ENCODE results near the gene PITPNC1. TPM values are rescaled to one million over a fixed set of nuclear protein-coding genes. Genes with fewer than 3 reads are reported as not detected.
A peak's percentile ranks its signal among the peaks of the same experiment; 100 is the strongest.

PITPNC1 gene
- total RNA-seq, 4 donors from 2014 or later = 14.1 to 35.5 (median 31.8) TPM

DNA sequence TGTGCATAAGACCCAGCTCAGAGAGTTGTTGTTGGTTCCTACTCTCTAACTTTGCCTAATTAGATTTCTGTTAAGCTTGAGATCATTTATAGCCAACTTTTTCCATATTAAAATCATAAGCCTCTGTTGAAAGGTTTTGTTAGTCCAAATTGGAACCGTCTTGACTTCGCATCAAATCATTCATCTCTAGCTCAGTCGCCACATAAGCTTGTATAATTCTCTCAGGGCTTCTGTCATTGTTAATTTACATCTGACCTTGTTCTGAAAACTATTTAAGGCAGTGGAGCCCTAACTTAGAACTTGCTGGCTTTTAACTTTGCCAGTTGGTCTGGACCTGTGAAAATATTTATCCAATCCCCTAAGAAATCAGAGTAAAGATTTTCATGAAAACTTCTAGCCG is 107.2 kb downstream of the PITPNC1 start:
- peak overlapping the region; percentile 41 to 52 (median 49) for H3K27ac ChIP-seq (replicated peaks in 1 of 4)
- intact Hi-C loops (cut with DNase I) = loop anchor here (10.0 kb wide), 1 partner anchor 201 kb away; no protein-coding TSS in a partner anchor
- H3K9me3 ChIP-seq = no peaks in the 10 kb centered on the region
- 75% methylated on average over 4 of the region's 4 CpGs for WGBS
- no peaks in the 10 kb centered on the region for H3K36me3 ChIP-seq
- H3K27me3 ChIP-seq = no peaks in the 10 kb centered on the region
- no peak overlapping the region for H3K4me3 ChIP-seq
- DNase-seq (ENCODE audit: extremely low spot score) = no peak
- peaks cover 17 to 70% (median 66%) of the 10 kb centered on the region in 4 donors for H3K4me1 ChIP-seq
- no peak for TF ChIP-seq POLR2AphosphoS5 (IDR thresholded peaks at IDR 0.05)
- TF ChIP-seq CTCF (IDR thresholded peaks at IDR 0.05) = no peak
- TF ChIP-seq POLR2A (IDR thresholded peaks at IDR 0.05; ENCODE audit: low read depth) = no peak
- TF ChIP-seq EP300 (IDR thresholded peaks at IDR 0.05) = no peak

- no peak for TF ChIP-seq POLR2AphosphoS5 (IDR thresholded peaks at IDR 0.05)
- TF ChIP-seq CTCF (IDR thresholded peaks at IDR 0.05) = no peak
- TF ChIP-seq POLR2A (IDR thresholded peaks at IDR 0.05; ENCODE audit: low read depth) = no peak
- H3K9me3 ChIP-seq = no peaks in the 10 kb centered on the region
- H3K4me1 ChIP-seq = peaks cover 24 to 70% (median 67%) of the 10 kb centered on the region in 4 donors
- H3K36me3 ChIP-seq = no peaks in the 10 kb centered on the region
- H3K4me3 ChIP-seq = no peak overlapping the region
- DNase-seq (ENCODE audit: extremely low spot score) = no peak
- H3K27ac ChIP-seq (replicated peaks in 1 of 4) = peak overlapping the region in 2 of 4 donors; percentile 27 to 88
- H3K27me3 ChIP-seq = no peaks in the 10 kb centered on the region
- WGBS = 95% methylated on average over 7 of the region's 7 CpGs
- intact Hi-C loops (cut with DNase I) = loop anchor here (10.0 kb wide), 1 partner anchor 199 kb away; no protein-coding TSS in a partner anchor
These were observed 108.6 kb downstream of the PITPNC1 start for GRCh38 chr17:67485666-67486065.

GRCh38 chr17:67487506-67487905 is 110.4 kb downstream of the PITPNC1 start:
- Histone ChIP-seq H3K36me3 (no peaks in the 10 kb centered on the region), H3K9me3 (no peaks in the 10 kb centered on the region), H3K4me1 (peaks cover 36 to 76% (median 69%) of the 10 kb centered on the region in 4 donors), H3K27ac (replicated peaks in 1 of 4) (peak overlapping the region; percentile 76 to 88 (median 85)), H3K4me3 (no peak overlapping the region), H3K27me3 (no peaks in the 10 kb centered on the region)
- TF ChIP-seq POLR2AphosphoS5 (IDR thresholded peaks at IDR 0.05) (no peak), EP300 (IDR thresholded peaks at IDR 0.05) (no peak), CTCF (IDR thresholded peaks at IDR 0.05) (no peak), POLR2A (IDR thresholded peaks at IDR 0.05; ENCODE audit: low read depth) (no peak)
- 51% methylated on average over 7 of the region's 7 CpGs for WGBS
- DNase-seq (ENCODE audit: extremely low spot score) = no peak
- intact Hi-C loops (cut with DNase I) = loop anchor here (10.0 kb wide), 1 partner anchor 197 kb away; no protein-coding TSS in a partner anchor

GRCh38 chr17:67488161-67488560 is 111.1 kb downstream of the PITPNC1 start:
- no peaks in the 10 kb centered on the region for H3K36me3 ChIP-seq
- H3K27ac ChIP-seq (replicated peaks in 1 of 4) = peak overlapping the region; percentile 76 to 88 (median 85)
- WGBS = 35% methylated on average over 12 of the region's 12 CpGs
- H3K9me3 ChIP-seq = no peaks in the 10 kb centered on the region
- peaks cover 37 to 76% (median 68%) of the 10 kb centered on the region in 4 donors for H3K4me1 ChIP-seq
- H3K27me3 ChIP-seq = no peaks in the 10 kb centered on the region
- TF ChIP-seq CTCF (IDR thresholded peaks at IDR 0.05) = no peak
- peak; percentile 46 to 68 for TF ChIP-seq POLR2AphosphoS5 (IDR thresholded peaks at IDR 0.05)
- no peak overlapping the region for H3K4me3 ChIP-seq
- no peak for DNase-seq (ENCODE audit: extremely low spot score)
- intact Hi-C loops (cut with DNase I) = loop anchor here (10.0 kb wide), 1 partner anchor 197 kb away; no protein-coding TSS in a partner anchor

GRCh38 chr17:67488768-67489167 is 111.7 kb downstream of the PITPNC1 start:
- H3K36me3 ChIP-seq = no peaks in the 10 kb centered on the region
- no peak for DNase-seq (ENCODE audit: extremely low spot score)
- H3K4me1 ChIP-seq = peaks cover 37 to 78% (median 71%) of the 10 kb centered on the region in 4 donors
- peak overlapping the region; percentile 76 to 88 (median 85) for H3K27ac ChIP-seq (replicated peaks in 1 of 4)
- no peaks in the 10 kb centered on the region for H3K27me3 ChIP-seq
- 91% methylated on average over 4 of the region's 4 CpGs for WGBS
- H3K4me3 ChIP-seq = no peak overlapping the region
- intact Hi-C loops (cut with DNase I) = loop anchor here (10.0 kb wide), 1 partner anchor 196 kb away; no protein-coding TSS in a partner anchor
- H3K9me3 ChIP-seq = no peaks in the 10 kb centered on the region
- TF ChIP-seq POLR2AphosphoS5 (IDR thresholded peaks at IDR 0.05) (no peak), CTCF (IDR thresholded peaks at IDR 0.05) (no peak), EP300 (IDR thresholded peaks at IDR 0.05) (no peak), POLR2A (IDR thresholded peaks at IDR 0.05; ENCODE audit: low read depth) (no peak)

Measured in esophagus muscularis mucosa (tissue), 4 donors.